Measurements from ENCODE around the gene OVCH2. TPM values are rescaled to one million over a fixed set of nuclear protein-coding genes. Genes with fewer than 3 reads are reported as not detected.

OVCH2 gene
- polyA plus RNA-seq, 4 donors, result 5.6 to 7.1 (median 6.5) TPM

GRCh38 chr11:7643314-7643713 lies 63.0 kb downstream of the OVCH2 start:
- DNase-seq (ENCODE audit: low read depth in 4 of 4, low spot score in 3 of 4), result no peak

- no peak for DNase-seq (ENCODE audit: low read depth in 4 of 4, low spot score in 3 of 4)
These were observed 63.5 kb downstream of the OVCH2 start for GRCh38 chr11:7642747-7643146.

DNA sequence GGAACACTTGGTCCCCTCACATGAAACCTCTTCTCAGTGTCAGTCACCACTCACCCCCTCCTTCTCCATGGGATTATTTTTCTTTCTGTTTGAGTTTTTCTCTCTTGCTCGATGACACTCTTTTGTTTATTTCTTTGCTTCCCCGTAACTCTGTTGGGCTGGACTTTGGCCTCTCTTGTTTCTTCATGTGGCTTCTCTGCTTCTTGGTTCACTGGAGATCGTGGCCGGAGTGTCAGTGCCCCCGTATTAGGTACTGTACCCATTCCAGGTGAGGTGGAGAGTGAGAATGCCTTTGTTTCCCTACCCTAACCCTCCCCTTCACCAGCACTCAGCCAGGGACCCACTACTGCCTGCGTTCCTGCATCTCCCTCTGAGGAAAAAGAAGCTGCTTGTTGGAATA lies 65.5 kb downstream of the OVCH2 start:
- DNase-seq (ENCODE audit: low read depth in 4 of 4, low spot score in 3 of 4), result no peak

DNA sequence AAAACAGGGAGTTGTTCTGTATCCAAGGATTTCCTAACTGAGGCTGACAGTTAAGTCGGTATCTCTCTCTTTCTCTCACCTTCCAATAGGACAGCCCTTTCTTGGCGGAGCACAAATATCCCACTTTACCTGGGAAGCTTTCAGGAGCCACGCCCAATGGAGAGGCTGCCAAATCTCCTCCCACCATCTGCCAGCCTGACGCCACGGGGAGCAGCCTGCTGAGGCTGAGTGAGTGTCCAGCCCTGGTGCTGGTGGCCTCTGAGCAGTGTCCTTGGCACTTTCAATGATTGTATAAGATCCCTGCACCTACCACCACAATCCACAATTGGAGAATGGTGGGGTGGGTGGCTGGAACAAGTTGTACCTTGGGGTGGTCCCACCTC lies 66.6 kb downstream of the OVCH2 start:
- DNase-seq (ENCODE audit: low read depth in 4 of 4, low spot score in 3 of 4), result no peak

Other genes starting within 250 kb of the OVCH2 start
- 10 to 100 TPM; 35.4 to 45.5 (median 42.7) TPM for gene OLFML1, start 221.0 kb downstream of the OVCH2 start, polyA plus RNA-seq (ENCODE audit: insufficient read length in 4 of 4)
- gene PPFIBP2, start 192.5 kb downstream of the OVCH2 start, polyA plus RNA-seq (ENCODE audit: insufficient read length in 4 of 4), result 10 to 100 TPM; 44.6 to 73.6 (median 48.5) TPM
- 10 to 100 TPM; 27.0 to 31.4 (median 28.1) TPM for gene CYB5R2, start 33.0 kb downstream of the OVCH2 start, polyA plus RNA-seq (ENCODE audit: insufficient read length in 4 of 4)
- under 1 TPM in 1 of 4 donors, not detected in 3; 0.05 TPM for gene OR5P2, start 90.5 kb upstream of the OVCH2 start, polyA plus RNA-seq (ENCODE audit: insufficient read length in 4 of 4)
- not detected for gene OR5P3, start 124.4 kb upstream of the OVCH2 start, polyA plus RNA-seq (ENCODE audit: insufficient read length in 4 of 4)
- gene OR10A6, start 224.8 kb upstream of the OVCH2 start, polyA plus RNA-seq (ENCODE audit: insufficient read length in 4 of 4), result under 1 TPM in 1 of 4 donors, not detected in 3; 0.03 TPM
- gene OR10A3, start 235.2 kb upstream of the OVCH2 start, polyA plus RNA-seq (ENCODE audit: insufficient read length in 4 of 4), result under 1 TPM in 1 of 4 donors, not detected in 3; 0.04 TPM

All from right renal pelvis (tissue), 4 donors.